Stomach smooth muscle (tissue), 2 donors: ENCODE data around the gene PTPRN2.

Experiments used
- H3K27ac ChIP-seq: one replicate; pipeline ENCODE4 v1.7.0; 2013; ENCODE audit warnings: mild to moderate bottlenecking, low read length, inconsistent platforms
- H3K27me3 ChIP-seq, 2 donors: one replicate each; pipeline ENCODE4 v1.7.0; 2013; ENCODE audit warnings: low read length in 2 of 2; ENCODE audit not compliant: insufficient read depth in 2 of 2, control insufficient read depth in 1 of 2
- H3K36me3 ChIP-seq, 2 donors: one replicate each; pipeline ENCODE4 v1.7.0; 2013; ENCODE audit warnings: low read length in 2 of 2; ENCODE audit not compliant: control insufficient read depth in 2 of 2, insufficient read depth in 2 of 2
- H3K4me1 ChIP-seq: one replicate; pipeline ENCODE4 v1.7.0; 2013; ENCODE audit warnings: low read length; ENCODE audit not compliant: control insufficient read depth, insufficient read depth
- H3K4me3 ChIP-seq, 2 donors: one replicate each; pipeline ENCODE4 v1.7.0; 2013; ENCODE audit warnings: low read length in 2 of 2
- H3K9ac ChIP-seq, 2 donors: one replicate each; pipeline ENCODE4 v1.7.0; 2013; ENCODE audit warnings: low read length in 2 of 2, mild to moderate bottlenecking in 1 of 2
- H3K9me3 ChIP-seq, 2 donors: one replicate each; pipeline ENCODE4 v1.7.0; 2013; ENCODE audit warnings: low read length in 2 of 2; ENCODE audit not compliant: control insufficient read depth in 2 of 2
- donor health status: healthy.
- donor health status: Pancreatic carcinoma.

The PTPRN2 gene

DNA sequence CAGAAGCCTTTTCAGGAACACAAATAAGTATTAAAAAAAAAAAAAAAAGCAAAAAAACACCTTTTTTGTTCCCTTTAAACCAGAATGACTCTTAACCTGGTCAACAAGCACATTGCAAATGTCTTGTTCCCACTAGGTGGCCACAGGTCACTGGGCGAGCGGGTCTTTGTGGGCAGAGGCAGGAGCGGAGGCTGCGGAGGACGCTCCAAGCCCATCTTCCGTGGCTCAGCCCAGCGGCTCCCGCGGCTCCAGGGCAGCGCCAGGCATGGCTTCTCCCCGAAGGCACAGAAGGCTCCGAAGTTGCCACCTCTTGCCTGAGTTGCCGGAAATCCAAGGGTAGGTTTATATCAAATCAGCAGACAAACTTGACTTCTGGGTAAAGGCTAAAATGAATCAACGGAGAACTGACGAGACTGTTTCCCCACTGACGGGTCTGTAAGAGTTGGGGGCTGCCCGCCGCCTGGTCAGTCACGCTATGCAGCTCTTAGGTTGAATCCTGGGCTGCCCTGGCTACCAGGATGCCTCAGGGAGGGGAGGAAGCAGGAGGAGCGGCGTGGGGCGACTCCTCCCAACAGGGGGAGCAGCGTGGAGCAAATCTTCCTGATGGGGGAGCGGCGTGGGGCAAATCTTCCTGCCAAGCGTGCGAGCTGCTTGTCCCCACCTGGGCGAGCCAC lies 144.5 kb downstream of the PTPRN2 start:
- Histone ChIP-seq H3K4me1 (no peaks in the 10 kb centered on the region), H3K27me3 (no peaks in the 10 kb centered on the region)

DNA sequence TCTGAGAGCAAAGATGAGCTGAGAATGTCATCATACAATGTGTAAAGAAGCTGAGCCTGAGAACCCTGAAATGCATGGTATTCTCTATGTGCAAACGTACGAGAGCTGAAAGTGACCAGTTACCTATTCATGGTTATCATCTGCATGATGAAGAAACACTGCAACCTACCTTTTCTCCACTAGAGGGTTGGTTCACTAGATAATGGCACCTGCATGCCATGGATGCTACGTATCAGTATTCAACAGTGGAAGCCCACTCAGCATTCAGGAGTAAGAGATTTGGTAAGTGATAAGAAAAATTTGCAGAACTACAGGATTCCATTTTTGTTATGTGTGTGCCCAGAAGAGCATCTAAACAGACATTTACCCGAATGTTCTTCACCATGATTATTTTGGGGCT lies 145.4 kb downstream of the PTPRN2 start:
- no peaks in the 10 kb centered on the region for H3K9me3 ChIP-seq
- H3K27ac ChIP-seq, result no peak overlapping the region
- H3K36me3 ChIP-seq, result no peaks in the 10 kb centered on the region
- H3K27me3 ChIP-seq, result peaks cover 0 to 2% of the 10 kb centered on the region in 2 donors
- H3K9ac ChIP-seq, result no peak overlapping the region
- no peak overlapping the region for H3K4me3 ChIP-seq
- H3K4me1 ChIP-seq, result no peaks in the 10 kb centered on the region

More for the DNA sequence above, 144.5 kb downstream of the PTPRN2 start:
- no peak overlapping the region for H3K27ac ChIP-seq
- H3K36me3 ChIP-seq, result no peaks in the 10 kb centered on the region
- H3K9ac ChIP-seq, result no peak overlapping the region
- H3K9me3 ChIP-seq, result no peaks in the 10 kb centered on the region
- H3K4me3 ChIP-seq, result no peak overlapping the region

DNA sequence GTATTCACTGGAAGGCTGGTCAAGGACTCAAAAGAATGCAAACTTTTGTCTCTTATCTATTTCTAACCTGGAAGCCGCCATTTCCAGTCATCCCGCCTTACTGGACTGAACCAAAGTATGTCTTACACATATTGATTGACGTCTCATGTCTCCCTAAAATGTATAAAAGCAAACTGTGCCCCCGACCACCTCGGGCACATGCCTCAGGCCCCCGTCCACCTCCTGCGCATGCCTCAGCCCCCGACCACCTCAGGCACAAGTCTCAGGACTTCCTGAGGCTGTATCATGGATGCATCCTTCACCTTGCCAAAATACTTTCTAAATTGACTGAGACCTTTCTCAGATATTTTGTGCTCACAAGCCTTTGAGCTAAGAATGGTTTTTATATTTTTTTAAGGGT lies 148.6 kb downstream of the PTPRN2 start:
- peaks cover 0 to 2% of the 10 kb centered on the region in 2 donors for H3K27me3 ChIP-seq
- no peak overlapping the region for H3K9ac ChIP-seq
- peaks cover 0 to 3% of the 10 kb centered on the region in 2 donors for H3K9me3 ChIP-seq
- no peaks in the 10 kb centered on the region for H3K4me1 ChIP-seq
- no peak overlapping the region for H3K27ac ChIP-seq
- H3K4me3 ChIP-seq, result no peak overlapping the region
- H3K36me3 ChIP-seq, result no peaks in the 10 kb centered on the region

DNA sequence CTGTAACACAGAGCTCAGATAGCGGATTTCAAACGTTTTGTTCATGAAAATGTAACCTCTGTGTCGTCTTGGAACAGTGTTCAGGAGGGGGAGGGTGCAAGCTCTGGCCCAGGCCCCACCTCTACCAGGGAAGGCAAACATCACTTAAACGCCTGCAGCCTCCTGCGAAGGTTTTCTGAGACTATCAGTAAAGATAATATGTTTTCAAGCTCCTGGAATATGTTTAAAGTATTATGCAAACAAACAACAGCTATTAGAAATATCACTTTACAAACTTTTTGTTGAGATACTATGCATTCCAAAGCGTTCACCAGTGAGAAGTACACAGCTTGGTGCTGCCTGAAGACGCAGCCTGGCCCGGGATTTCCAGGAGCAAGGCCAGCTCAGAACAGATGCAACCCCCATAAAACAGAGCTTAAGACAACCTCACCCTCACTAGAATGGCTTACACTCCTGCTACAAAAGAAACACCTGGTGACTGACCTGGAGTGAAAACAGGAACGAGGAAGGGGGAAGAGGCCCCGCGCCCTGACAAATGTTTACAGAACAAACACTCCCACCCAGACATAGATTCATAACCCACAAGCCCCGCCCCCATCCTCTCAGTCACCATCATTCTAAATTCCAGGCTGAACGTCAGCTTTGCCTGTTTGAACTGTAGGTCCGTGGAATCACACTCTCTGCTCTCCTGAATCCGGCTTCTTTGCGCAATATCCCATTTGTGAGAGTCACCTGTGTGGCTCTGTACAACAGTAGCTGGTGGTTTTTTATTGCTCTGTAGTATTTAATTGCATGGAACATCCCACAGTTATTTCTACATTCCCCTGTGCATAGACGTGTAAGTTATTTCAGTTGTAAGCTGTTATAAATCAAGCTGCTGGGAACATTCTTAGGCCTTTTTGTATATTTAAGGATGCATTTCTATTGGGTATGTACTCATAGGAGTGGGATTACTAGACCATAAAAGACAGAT lies 155.0 kb downstream of the PTPRN2 start:
- H3K4me1 ChIP-seq, result peaks cover 9% of the 10 kb centered on the region
- peak overlapping the region; percentile 44 to 55 for H3K9ac ChIP-seq
- H3K27me3 ChIP-seq, result peaks cover 0 to under 1% of the 10 kb centered on the region in 2 donors
- H3K27ac ChIP-seq, result peak overlapping the region; percentile 58
- no peaks in the 10 kb centered on the region for H3K36me3 ChIP-seq
- peak overlapping the region; percentile 16 to 63 for H3K4me3 ChIP-seq
- H3K9me3 ChIP-seq, result peaks cover 0 to 3% of the 10 kb centered on the region in 2 donors

DNA sequence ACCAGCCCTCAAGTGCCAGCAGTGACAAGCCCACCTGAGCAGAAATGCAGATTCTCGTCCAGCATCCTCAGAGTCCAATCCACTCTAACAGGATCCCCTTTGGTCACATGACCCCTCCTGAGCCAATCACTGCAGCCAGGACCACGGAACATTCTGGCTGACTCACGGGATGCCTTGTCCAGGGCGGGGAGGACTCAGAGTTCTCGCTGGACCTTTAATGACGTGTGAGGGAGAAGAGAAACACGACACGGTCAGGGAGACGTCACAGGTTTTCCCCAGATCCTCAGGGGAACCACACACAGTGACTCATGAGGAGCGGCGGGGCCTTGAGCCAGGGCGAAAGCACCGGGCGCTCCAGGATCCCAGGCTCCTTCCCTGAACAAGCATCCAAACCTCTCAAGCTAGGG lies 155.7 kb downstream of the PTPRN2 start:
- H3K4me1 ChIP-seq, result peaks cover 9% of the 10 kb centered on the region
- peak overlapping the region; percentile 38 to 63 for H3K4me3 ChIP-seq
- H3K27me3 ChIP-seq, result no peaks in the 10 kb centered on the region
- H3K9me3 ChIP-seq, result peaks cover 0 to 3% of the 10 kb centered on the region in 2 donors
- H3K27ac ChIP-seq, result peak overlapping the region; percentile 58
- peak overlapping the region; percentile 44 to 55 for H3K9ac ChIP-seq
- H3K36me3 ChIP-seq, result no peaks in the 10 kb centered on the region

DNA sequence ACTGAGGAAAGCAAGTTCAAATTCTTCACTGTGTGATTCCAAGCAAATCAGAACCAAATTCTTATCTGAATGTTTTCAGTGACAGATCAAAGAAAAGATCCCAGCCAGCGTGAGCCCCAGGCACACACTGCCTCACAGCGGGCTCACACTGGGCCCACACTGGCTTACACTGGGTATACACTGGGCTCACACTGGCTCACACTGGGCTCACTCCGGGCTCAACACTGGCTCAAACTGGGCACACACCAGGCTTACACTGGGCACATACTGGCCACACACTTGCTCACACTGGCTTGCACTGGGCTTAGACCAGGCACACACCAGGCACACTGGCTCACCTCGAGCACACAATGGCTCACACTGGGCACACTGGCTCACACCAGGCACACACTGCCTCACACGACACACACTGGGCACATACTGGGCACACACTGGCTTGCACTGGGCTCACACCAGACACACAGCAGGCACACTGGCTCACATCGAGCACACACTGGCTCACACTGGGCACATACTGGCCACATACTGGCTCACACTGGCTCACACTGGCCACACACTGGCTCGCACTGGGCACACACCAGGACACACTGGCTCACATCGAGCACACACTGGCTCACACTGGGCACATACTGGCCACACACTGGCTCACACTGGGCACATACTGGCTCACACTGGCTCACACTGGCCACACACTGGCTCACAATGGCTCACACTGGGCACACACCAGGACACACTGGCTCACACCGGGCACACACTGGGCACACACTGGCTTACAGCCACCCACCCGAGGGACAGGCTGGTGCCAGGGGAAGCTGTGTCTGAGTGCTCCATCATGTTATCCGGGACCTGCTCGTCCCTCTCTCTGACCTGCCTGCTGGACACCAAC lies 156.3 kb downstream of the PTPRN2 start:
- Histone ChIP-seq H3K4me3 (peak overlapping the region; percentile 38 to 63), H3K27ac (no peak overlapping the region), H3K27me3 (no peaks in the 10 kb centered on the region), H3K9me3 (peaks cover 0 to 3% of the 10 kb centered on the region in 2 donors), H3K9ac (peak overlapping the region in 1 of 2 donors; percentile 37), H3K36me3 (no peaks in the 10 kb centered on the region), H3K4me1 (peaks cover 9% of the 10 kb centered on the region)

DNA sequence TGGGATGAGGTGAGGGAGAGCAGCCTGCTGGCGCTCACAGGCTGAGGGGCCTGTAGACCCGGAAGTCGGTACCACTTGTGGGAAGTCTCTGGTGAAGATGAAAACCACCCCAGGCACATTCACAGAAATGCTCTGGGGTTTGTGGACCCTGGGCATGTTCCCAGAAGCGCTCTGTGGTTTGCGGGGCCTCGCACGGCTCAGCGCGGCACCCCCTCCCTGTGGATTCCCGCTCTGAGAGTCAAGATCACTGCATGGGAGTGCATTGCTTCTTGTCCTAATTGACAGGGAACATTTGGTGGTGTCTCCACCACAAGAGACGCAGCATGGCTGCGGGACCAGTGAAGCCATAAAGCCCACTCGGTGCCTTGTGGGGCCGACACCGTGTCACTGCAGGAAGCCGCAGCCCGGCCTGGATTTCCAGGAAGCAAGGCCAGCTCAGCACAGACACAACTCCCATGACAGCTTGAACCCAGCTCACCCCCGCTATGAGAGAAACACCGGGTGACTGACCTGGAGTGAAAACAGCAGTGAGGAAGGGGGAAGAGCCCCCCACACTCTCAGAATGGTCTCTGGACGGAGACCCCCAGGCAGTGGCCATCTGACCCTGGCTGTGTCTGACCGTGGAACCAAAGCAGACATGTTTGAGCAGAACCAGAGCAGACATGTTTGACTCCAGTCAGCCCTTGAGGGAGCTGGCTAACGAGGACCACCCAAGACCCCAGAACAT lies 157.2 kb downstream of the PTPRN2 start:
- H3K36me3 ChIP-seq, result no peaks in the 10 kb centered on the region
- no peak overlapping the region for H3K27ac ChIP-seq

DNA sequence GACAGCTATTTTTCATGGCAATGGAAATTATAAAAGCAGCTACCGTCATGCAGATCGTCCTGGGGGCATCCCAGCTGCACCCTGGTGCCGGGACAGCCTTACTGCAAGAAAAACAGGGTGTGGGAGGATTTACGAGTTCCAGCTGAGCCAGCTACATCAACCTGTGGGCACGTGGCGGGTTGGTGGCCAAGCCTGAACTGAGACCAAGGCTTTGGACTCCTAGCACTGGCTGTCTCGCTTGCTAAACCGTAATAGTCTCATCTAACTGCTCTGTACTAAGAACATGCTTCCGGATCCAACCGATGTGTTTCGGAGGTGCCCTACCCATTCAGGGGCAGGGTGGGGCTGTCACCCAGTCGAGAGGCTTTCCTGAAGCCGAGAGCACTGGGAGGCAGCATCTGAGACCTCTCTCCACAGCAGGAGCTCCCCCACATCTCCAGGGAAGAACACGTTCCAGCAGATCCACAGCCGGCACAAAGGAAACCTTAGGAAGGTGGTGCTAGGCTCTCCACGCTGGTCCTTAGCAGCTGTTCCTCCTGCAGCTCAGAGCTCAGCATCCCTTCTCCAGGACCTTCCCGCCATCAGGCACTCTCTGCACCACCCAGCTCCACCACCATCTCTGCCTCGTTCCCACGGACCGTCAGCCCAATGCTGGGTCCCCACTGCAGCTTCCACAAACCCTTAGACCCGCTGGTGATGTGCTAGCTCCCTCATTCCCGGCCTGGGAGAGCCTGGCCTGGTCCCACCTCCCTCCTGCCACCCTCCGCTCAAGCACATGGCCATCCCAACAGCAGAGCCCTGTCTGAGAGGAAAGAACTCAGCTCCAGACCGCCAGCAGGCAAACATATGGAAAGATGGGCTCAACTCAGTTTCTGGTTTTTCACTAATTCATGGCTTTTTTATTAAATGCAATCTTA lies 158.5 kb downstream of the PTPRN2 start:
- Histone ChIP-seq H3K27ac (no peak overlapping the region), H3K4me1 (peaks cover 9% of the 10 kb centered on the region), H3K4me3 (no peak overlapping the region), H3K9me3 (no peaks in the 10 kb centered on the region), H3K27me3 (no peaks in the 10 kb centered on the region), H3K36me3 (no peaks in the 10 kb centered on the region), H3K9ac (no peak overlapping the region)

More for the DNA sequence above, 157.2 kb downstream of the PTPRN2 start:
- no peak overlapping the region for H3K9ac ChIP-seq
- no peaks in the 10 kb centered on the region for H3K27me3 ChIP-seq
- H3K4me1 ChIP-seq, result peaks cover 9% of the 10 kb centered on the region
- no peak overlapping the region for H3K4me3 ChIP-seq
- no peaks in the 10 kb centered on the region for H3K9me3 ChIP-seq

DNA sequence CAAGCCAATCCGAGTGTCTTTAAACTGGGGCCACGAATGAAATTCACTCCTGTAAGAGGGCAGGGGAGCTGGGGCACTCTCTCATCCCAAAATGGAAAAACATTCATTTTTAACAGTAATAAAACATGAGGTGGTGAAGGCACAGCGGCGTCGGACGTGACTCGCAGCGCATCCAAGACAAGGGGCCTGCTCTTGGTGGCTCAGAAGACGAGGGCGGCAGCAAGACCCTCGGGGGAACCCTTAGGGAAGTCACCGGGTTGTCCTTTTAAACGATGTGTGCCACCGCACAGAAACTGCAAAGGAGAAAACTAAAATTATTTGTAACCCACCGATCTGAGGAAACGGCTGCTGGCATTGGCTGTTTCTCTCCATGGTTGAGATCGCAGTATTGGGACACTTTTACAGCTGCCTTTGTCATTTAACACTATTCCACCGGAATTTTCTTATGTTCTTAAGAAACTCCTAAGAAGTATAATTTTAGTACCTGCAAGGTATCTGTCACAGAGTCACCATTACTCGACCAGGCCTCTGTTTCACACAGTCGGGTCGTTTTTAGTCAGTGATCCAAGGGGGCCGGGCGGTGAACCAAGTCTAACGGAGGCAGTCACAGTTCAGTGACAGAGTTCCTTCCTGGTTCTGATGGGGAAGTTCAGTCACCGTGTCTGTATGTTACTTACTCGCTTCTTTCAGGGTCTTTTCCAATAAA lies 159.3 kb downstream of the PTPRN2 start:
- H3K9ac ChIP-seq, result no peak overlapping the region
- no peak overlapping the region for H3K27ac ChIP-seq
- no peaks in the 10 kb centered on the region for H3K9me3 ChIP-seq
- H3K27me3 ChIP-seq, result no peaks in the 10 kb centered on the region
- no peak overlapping the region for H3K4me3 ChIP-seq
- H3K4me1 ChIP-seq, result peaks cover 9% of the 10 kb centered on the region
- H3K36me3 ChIP-seq, result no peaks in the 10 kb centered on the region
